Karpas-422 (cell line): ENCODE results near the gene EPS8. TPM values are rescaled to one million over a fixed set of nuclear protein-coding genes. Genes with fewer than 3 reads are reported as not detected.
A peak's percentile ranks its signal among the peaks of the same experiment; 100 is the strongest.

Source experiments
- DNase-seq: peaks from one replicate; pipeline ENCODE4 v3.0.0-alpha.2; 2015
- H2AFZ ChIP-seq: fragments of 200-600 bp; sonication (generic); 2 replicates; pipeline ENCODE4 v1.6.1; 2014; ENCODE audit warnings: antibody characterized with exemption, low read length, mixed read lengths
- H3K27ac ChIP-seq: fragments of 200-600 bp; sonication (generic); 2 replicates; pipeline ENCODE4 v1.5.1; 2014; ENCODE audit warnings: mild to moderate bottlenecking, low read length, moderate library complexity
- H3K27me3 ChIP-seq: fragments of 200-600 bp; sonication (generic); 2 replicates; pipeline ENCODE4 v1.6.1; 2014; ENCODE audit warnings: low read length, mixed read lengths
- H3K36me3 ChIP-seq: fragments of 200-600 bp; sonication (generic); 2 replicates; pipeline ENCODE4 v1.6.1; 2014; ENCODE audit warnings: low read length, mixed read lengths; ENCODE audit not compliant: insufficient read depth
- H3K4me1 ChIP-seq: fragments of 200-600 bp; sonication (generic); 2 replicates; pipeline ENCODE4 v1.6.1; 2014; ENCODE audit warnings: mild to moderate bottlenecking, low read length, mixed read lengths
- H3K4me2 ChIP-seq: fragments of 200-600 bp; sonication (generic); 2 replicates; pipeline ENCODE4 v1.6.1; 2014; ENCODE audit warnings: low read length, low read depth, mild to moderate bottlenecking; ENCODE audit not compliant: poor library complexity, severe bottlenecking
- H3K4me3 ChIP-seq: fragments of 200-600 bp; sonication (generic); 2 replicates; pipeline ENCODE4 v1.5.1; 2014; ENCODE audit warnings: mild to moderate bottlenecking, antibody characterized with exemption, low read length, mixed read lengths
- H3K79me2 ChIP-seq: fragments of 200-600 bp; sonication (generic); 2 replicates; pipeline ENCODE4 v1.6.1; 2014; ENCODE audit warnings: mild to moderate bottlenecking, low read length, mixed read lengths
- H3K9ac ChIP-seq: fragments of 200-600 bp; sonication (generic); 2 replicates; pipeline ENCODE4 v1.6.0; 2014; ENCODE audit warnings: low read length
- H3K9me2 ChIP-seq: fragments of 200-600 bp; sonication (generic), shearing (Covaris generic); replicated peaks from 2 replicates; pipeline ENCODE4 v1.6.0; 2014; ENCODE audit warnings: mild to moderate bottlenecking, low read length, moderate library complexity; ENCODE audit not compliant: insufficient read depth
- H3K9me3 ChIP-seq: fragments of 300-700, 200-600 bp; sonication (generic); 2 replicates; pipeline ENCODE4 v1.6.1; 2014; ENCODE audit warnings: low read length, mixed read lengths
- H4K20me1 ChIP-seq: fragments of 200-600 bp; sonication (generic); 2 replicates; pipeline ENCODE4 v1.6.1; 2014; ENCODE audit warnings: mild to moderate bottlenecking, antibody characterized with exemption, low read length, low read depth; ENCODE audit not compliant: insufficient read depth
- total RNA-seq: library from RNA; depleted of rRNA; stranded (reverse); fragments of >200 nt; shearing (Covaris generic); gene quantifications from 2 replicates; pipeline ENCODE4 v1.2.3, GENCODE V29; 2014; ENCODE audit warnings: low replicate concordance

The EPS8 gene
- total RNA-seq, 1 experiment from 2014 or later, result not detected

GRCh38 chr12:15776532-15776931, 12.7 kb downstream of the EPS8 start:
- Histone ChIP-seq H3K4me1 (no peaks in the 10 kb centered on the region), H3K4me2 (no peak overlapping the region), H3K9me2 (no peaks in the 10 kb centered on the region), H3K79me2 (no peaks in the 10 kb centered on the region), H4K20me1 (no peaks in the 10 kb centered on the region), H3K9ac (no peak overlapping the region), H3K27ac (no peak overlapping the region), H3K9me3 (no peaks in the 10 kb centered on the region), H3K27me3 (no peaks in the 10 kb centered on the region), H3K36me3 (no peaks in the 10 kb centered on the region), H3K4me3 (no peak overlapping the region), H2AFZ (no peak overlapping the region)
- no peak for DNase-seq

- Histone ChIP-seq H3K27me3 (no peaks in the 10 kb centered on the region), H3K4me3 (no peak overlapping the region), H3K9me2 (no peaks in the 10 kb centered on the region), H3K36me3 (no peaks in the 10 kb centered on the region), H3K9ac (no peak overlapping the region), H4K20me1 (no peaks in the 10 kb centered on the region), H3K9me3 (no peaks in the 10 kb centered on the region), H3K4me1 (no peaks in the 10 kb centered on the region), H2AFZ (no peak overlapping the region), H3K79me2 (no peaks in the 10 kb centered on the region), H3K27ac (no peak overlapping the region), H3K4me2 (no peak overlapping the region)
- no peak for DNase-seq
These were observed 14.4 kb downstream of the EPS8 start for GRCh38 chr12:15774819-15775218.

- H3K9me2 ChIP-seq, result no peaks in the 10 kb centered on the region
- H3K36me3 ChIP-seq, result no peaks in the 10 kb centered on the region
- H3K9ac ChIP-seq, result no peak overlapping the region
- H3K27ac ChIP-seq, result no peak overlapping the region
- H3K4me3 ChIP-seq, result no peak overlapping the region
- no peaks in the 10 kb centered on the region for H4K20me1 ChIP-seq
- 0 out of 2 replicates have a peak overlapping the region, but pooled peaks have one; percentile 43 for H2AFZ ChIP-seq
- no peaks in the 10 kb centered on the region for H3K27me3 ChIP-seq
- no peak overlapping the region for H3K4me2 ChIP-seq
- H3K9me3 ChIP-seq, result no peaks in the 10 kb centered on the region
- no peak for DNase-seq
- H3K79me2 ChIP-seq, result no peaks in the 10 kb centered on the region
- H3K4me1 ChIP-seq, result no peaks in the 10 kb centered on the region
These were observed 16.7 kb downstream of the EPS8 start for GRCh38 chr12:15772405-15773018.

- no peaks in the 10 kb centered on the region for H4K20me1 ChIP-seq
- no peaks in the 10 kb centered on the region for H3K27me3 ChIP-seq
- H3K27ac ChIP-seq, result no peak overlapping the region
- no peaks in the 10 kb centered on the region for H3K9me3 ChIP-seq
- H3K9me2 ChIP-seq, result no peaks in the 10 kb centered on the region
- no peak overlapping the region for H3K9ac ChIP-seq
- H3K79me2 ChIP-seq, result no peaks in the 10 kb centered on the region
- no peaks in the 10 kb centered on the region for H3K4me1 ChIP-seq
- no peak overlapping the region for H3K4me2 ChIP-seq
- no peak overlapping the region for H3K4me3 ChIP-seq
- no peak overlapping the region for H2AFZ ChIP-seq
- no peaks in the 10 kb centered on the region for H3K36me3 ChIP-seq
- no peak for DNase-seq
These were observed 18.6 kb downstream of the EPS8 start for GRCh38 chr12:15770581-15770980.

- no peaks in the 10 kb centered on the region for H3K79me2 ChIP-seq
- H3K27ac ChIP-seq, result no peak overlapping the region
These were observed 19.2 kb downstream of the EPS8 start for GRCh38 chr12:15770021-15770420.

GRCh38 chr12:15769586-15769985, 19.6 kb downstream of the EPS8 start:
- no peak overlapping the region for H3K27ac ChIP-seq
- no peaks in the 10 kb centered on the region for H3K9me3 ChIP-seq

More at GRCh38 chr12:15770021-15770420, 19.2 kb downstream of the EPS8 start:
- no peaks in the 10 kb centered on the region for H3K36me3 ChIP-seq
- H3K4me2 ChIP-seq, result no peak overlapping the region
- no peaks in the 10 kb centered on the region for H3K4me1 ChIP-seq
- DNase-seq, result no peak
- H2AFZ ChIP-seq, result no peak overlapping the region
- no peaks in the 10 kb centered on the region for H3K27me3 ChIP-seq
- H3K4me3 ChIP-seq, result no peak overlapping the region
- no peaks in the 10 kb centered on the region for H3K9me2 ChIP-seq
- H3K9ac ChIP-seq, result no peak overlapping the region
- no peaks in the 10 kb centered on the region for H3K9me3 ChIP-seq
- H4K20me1 ChIP-seq, result no peaks in the 10 kb centered on the region

GRCh38 chr12:15767301-15767700, 21.9 kb downstream of the EPS8 start:
- Histone ChIP-seq H3K9me2 (no peaks in the 10 kb centered on the region), H3K9ac (no peak overlapping the region), H3K27me3 (no peaks in the 10 kb centered on the region), H4K20me1 (no peaks in the 10 kb centered on the region), H3K79me2 (no peaks in the 10 kb centered on the region), H3K4me2 (no peak overlapping the region), H3K27ac (no peak overlapping the region), H3K4me3 (no peak overlapping the region), H3K4me1 (no peaks in the 10 kb centered on the region), H2AFZ (no peak overlapping the region), H3K9me3 (no peaks in the 10 kb centered on the region), H3K36me3 (no peaks in the 10 kb centered on the region)
- no peak for DNase-seq

More at GRCh38 chr12:15769586-15769985, 19.6 kb downstream of the EPS8 start:
- H3K4me3 ChIP-seq, result no peak overlapping the region
- no peaks in the 10 kb centered on the region for H3K79me2 ChIP-seq
- no peak for DNase-seq
- H3K27me3 ChIP-seq, result no peaks in the 10 kb centered on the region
- no peaks in the 10 kb centered on the region for H3K9me2 ChIP-seq
- no peak overlapping the region for H3K4me2 ChIP-seq
- no peaks in the 10 kb centered on the region for H4K20me1 ChIP-seq
- H3K9ac ChIP-seq, result no peak overlapping the region
- no peaks in the 10 kb centered on the region for H3K36me3 ChIP-seq
- no peaks in the 10 kb centered on the region for H3K4me1 ChIP-seq
- no peak overlapping the region for H2AFZ ChIP-seq

- H3K4me2 ChIP-seq, result no peak overlapping the region
- no peak overlapping the region for H2AFZ ChIP-seq
- no peaks in the 10 kb centered on the region for H3K27me3 ChIP-seq
- H3K27ac ChIP-seq, result no peak overlapping the region
- H3K9me2 ChIP-seq, result no peaks in the 10 kb centered on the region
- no peak overlapping the region for H3K9ac ChIP-seq
- no peaks in the 10 kb centered on the region for H3K4me1 ChIP-seq
- no peaks in the 10 kb centered on the region for H3K36me3 ChIP-seq
- no peaks in the 10 kb centered on the region for H3K79me2 ChIP-seq
- no peaks in the 10 kb centered on the region for H4K20me1 ChIP-seq
- H3K4me3 ChIP-seq, result no peak overlapping the region
- H3K9me3 ChIP-seq, result no peaks in the 10 kb centered on the region
- no peak for DNase-seq
These were observed 25.9 kb downstream of the EPS8 start for GRCh38 chr12:15763328-15763727.
